GM19238 (cell line): ENCODE results near the gene BRIX1.

Source experiments
- DNase-seq: peaks from one replicate; pipeline ENCODE4 v3.0.0; 2011; ENCODE audit warnings: low spot score; ENCODE audit not compliant: insufficient read length

BRIX1 gene, protein sequence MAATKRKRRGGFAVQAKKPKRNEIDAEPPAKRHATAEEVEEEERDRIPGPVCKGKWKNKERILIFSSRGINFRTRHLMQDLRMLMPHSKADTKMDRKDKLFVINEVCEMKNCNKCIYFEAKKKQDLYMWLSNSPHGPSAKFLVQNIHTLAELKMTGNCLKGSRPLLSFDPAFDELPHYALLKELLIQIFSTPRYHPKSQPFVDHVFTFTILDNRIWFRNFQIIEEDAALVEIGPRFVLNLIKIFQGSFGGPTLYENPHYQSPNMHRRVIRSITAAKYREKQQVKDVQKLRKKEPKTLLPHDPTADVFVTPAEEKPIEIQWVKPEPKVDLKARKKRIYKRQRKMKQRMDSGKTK

GRCh38 chr5:34915139-34915855 is at the start of gene BRIX1, which contains the start of gene RAD1:
BRIX1 (plus strand) TSS chr5:34915711; CDS start chr5:34915739, 28 bp downstream.
RAD1 (minus strand) TSS chr5:34915504; CDS start chr5:34914892, 612 bp downstream.
- DNase-seq, result peak; percentile 84

GRCh38 chr5:34866989-34867471 is 48.5 kb upstream of the BRIX1 start:
- DNase-seq, result no peak

- no peak for DNase-seq
Measured at GRCh38 chr5:34867660-34868059, 47.9 kb upstream of the BRIX1 start.

DNA sequence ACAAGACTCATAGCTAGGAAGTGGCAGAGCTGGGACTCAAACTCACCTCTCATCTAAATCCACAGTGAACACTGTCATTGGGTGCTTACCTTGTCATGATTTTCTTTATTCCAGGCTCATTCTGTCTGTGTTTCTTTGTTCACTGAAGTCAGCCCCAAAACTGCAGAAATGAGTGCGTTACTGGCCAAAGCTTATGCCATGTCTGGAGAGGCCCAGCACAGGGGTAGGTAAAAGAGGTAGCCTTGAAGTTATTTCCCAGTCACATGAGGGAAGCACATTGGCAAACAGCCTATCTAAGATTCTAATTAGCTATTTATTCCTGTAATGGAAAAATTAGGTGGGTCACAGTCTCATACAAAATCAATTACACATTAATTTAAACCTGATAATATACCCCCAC is 46.7 kb upstream of the BRIX1 start:
- DNase-seq, result no peak

- DNase-seq, result no peak
Measured at GRCh38 chr5:34869256-34869655, 46.3 kb upstream of the BRIX1 start.

DNA sequence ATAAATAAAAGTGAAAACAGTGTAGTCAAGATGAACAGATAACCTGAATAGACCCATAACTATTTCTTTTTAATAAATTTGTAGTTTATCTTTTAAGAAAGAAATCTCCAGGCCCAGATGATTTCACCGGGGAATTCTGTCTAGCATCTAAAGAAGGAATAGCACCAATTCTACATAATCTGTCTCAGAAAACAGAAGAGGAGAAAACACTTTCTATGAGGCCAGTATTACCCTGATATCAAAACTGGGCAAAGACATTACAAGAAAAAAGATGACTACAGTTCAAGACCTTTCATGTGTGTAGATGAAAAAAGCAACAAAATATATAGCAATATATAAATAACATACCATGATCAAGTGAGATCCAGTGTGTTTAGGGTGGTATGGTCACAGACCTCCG is 45.1 kb upstream of the BRIX1 start:
- no peak for DNase-seq

- DNase-seq, result no peak
Measured at GRCh38 chr5:34876275-34876674, 39.2 kb upstream of the BRIX1 start.

GRCh38 chr5:34881246-34881645 is 34.3 kb upstream of the BRIX1 start:
- DNase-seq, result no peak

GRCh38 chr5:34886392-34887119 is 29.0 kb upstream of the BRIX1 start:
- no peak for DNase-seq

DNA sequence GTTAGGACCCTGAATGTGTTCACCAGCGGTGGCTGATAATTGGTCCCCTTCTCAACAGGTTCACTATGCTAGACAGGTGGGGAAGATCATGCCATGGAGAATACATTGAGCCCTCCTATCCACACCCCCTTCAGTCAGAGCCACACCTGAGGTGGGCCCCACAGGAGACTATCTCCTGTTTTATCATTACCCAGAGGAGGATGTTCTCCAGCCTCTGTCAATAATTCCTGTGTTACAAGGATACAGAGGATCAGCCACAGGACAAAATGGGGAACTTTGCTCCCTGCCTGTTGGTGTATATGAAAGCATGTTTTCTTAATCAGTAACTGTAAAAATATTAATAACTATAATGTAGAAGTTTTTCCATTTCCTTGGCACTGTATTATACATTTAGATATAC is 26.1 kb upstream of the BRIX1 start:
- DNase-seq, result no peak

- DNase-seq, result no peak
Measured at GRCh38 chr5:34891981-34892380, 23.5 kb upstream of the BRIX1 start.

DNA sequence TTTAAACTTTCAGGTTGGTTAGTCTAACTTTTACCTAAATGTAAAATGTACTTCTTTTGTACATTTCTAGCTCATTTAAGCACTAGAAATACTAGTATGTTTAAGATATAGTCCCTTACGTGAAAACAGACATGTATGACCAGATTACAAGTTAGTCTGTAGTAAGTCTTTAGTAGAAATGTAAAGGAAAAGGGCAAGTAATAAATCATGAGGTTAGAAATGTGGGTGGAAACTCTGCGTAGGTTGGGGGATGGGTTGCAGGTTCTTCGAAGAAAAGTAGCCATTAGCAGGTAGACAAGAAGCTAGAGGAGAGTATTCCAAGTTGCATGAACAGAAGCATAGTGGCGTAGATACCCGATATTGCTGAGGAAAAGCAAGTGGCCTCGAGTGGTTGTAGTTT is 23.1 kb upstream of the BRIX1 start:
- DNase-seq, result no peak

- DNase-seq, result no peak
Measured at GRCh38 chr5:34894716-34895115, 20.8 kb upstream of the BRIX1 start.

DNA sequence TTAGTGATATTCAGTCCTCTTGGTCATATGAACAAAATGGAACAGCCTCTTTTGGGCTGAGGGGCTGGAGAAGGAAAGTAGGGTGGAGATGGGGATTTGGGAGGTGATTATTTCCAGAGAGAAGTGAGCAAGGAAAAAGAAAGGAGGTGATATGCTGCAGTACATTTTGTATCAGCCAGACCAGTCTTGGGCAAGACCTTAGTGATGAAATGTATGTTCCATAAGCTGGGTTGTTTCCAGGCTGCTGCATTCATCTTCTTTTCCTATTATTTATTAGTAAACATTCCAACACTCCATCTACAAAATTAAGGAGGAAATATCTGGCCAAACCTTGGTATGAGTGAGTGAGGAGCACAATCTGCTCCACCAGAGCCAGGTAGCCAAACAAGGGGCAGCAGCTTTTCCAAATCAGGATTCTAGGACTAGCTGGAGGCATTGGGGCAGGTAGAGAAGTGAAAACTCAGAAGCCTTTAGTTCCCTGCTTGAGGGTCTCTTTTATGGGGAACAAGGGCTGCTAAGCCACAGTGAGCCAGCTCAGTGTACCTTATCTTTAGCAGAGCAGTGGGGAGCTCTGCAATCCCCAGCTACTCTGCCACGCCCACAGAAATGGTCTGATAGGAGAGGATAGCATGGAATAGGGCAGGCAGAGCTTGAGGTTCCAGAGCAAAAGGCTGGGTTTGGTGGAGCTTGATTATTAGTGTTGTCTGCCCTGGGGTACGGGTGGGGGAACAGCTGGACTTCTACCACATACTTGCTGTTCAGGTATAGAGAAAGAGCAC is 19.7 kb upstream of the BRIX1 start:
- no peak for DNase-seq

DNA sequence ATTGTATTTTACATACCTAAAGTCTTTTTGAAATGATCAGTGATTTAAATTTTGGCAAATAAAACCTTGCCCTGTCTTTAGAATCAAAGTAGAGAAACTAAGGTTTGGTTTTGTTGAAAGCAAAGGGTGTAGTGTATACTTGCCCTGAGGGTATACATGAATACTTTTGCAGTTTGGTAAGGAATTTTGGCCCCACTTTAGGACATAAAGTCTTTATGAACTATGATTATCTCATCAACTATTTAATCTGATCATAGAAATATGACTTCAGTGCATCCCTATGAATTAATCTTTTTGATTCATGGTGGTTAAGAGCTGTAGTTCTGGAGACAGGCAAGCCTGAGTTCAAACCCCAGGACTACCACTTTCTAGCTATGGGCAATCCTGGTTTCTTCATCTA is 17.9 kb upstream of the BRIX1 start:
- DNase-seq, result no peak

DNA sequence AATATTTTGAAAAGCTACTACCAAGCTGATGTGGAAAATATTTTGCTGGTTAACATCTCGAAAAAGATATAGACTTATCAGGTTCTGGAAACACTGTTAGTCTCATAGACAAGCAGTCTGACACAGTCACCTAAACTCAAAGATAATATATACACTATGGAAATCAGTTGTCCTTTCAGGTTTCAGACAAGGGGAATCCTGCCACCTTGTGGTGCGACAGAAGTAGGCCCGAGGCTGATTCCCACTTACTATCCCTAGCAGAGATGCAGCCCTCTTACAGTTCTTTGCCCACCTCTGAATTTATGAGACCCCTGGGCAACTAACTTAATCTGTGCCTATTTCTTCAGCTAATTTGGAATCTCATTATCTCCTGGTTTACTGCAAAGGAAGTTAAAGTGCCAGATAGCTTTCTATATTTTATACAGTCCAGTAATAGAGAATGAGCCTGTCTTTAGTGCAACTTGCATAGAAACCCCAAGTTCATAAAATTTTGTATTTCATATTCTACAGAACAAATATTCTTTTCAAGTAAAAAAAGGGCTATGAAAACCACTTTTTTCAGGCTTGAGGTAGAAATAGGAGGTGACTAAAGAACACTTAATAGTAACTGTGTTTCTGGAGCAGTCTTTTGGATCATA is 17.1 kb upstream of the BRIX1 start:
- DNase-seq, result peak; percentile 14

DNA sequence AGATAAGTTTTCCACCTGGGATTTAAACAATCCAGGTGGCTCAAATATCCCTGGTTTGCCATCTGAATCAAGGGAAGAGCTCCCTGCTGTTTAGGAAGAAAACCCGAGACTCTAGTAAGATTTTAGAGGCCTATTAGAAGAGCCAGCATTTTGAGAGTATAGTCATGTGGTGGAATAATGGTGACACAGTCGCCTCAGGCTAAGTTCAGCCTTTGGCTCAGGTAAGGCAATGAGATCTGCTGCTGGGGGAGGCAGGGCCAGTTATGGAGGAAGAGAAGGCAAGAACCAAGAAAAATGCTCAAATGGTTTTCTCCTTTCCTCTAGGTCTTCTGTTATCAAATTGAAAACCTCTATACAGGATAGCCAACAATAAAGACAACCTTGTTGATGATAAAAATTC is 16.4 kb upstream of the BRIX1 start:
- no peak for DNase-seq

- no peak for DNase-seq
Measured at GRCh38 chr5:34900652-34901051, 14.9 kb upstream of the BRIX1 start.

- DNase-seq, result no peak
Measured at GRCh38 chr5:34903260-34903659, 12.3 kb upstream of the BRIX1 start.

DNA sequence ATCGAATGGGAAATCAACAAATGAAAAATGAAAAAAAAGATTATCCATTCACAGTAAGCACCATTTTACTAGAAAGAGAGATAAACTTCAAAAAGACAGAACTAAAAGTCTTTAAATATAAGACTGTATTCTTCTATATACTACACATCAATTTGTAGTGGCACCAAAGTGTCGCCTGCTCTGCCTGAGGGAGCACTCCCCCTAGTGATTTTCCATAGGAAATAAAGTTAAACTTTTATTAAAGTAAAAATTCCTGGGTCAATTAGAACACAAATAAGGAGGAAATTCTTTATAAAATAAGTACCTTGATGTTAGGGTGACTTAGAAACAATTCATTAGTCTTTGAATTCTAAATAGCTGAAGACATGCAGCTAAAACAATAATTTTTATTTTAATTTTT is 9.9 kb upstream of the BRIX1 start:
- DNase-seq, result no peak

DNA sequence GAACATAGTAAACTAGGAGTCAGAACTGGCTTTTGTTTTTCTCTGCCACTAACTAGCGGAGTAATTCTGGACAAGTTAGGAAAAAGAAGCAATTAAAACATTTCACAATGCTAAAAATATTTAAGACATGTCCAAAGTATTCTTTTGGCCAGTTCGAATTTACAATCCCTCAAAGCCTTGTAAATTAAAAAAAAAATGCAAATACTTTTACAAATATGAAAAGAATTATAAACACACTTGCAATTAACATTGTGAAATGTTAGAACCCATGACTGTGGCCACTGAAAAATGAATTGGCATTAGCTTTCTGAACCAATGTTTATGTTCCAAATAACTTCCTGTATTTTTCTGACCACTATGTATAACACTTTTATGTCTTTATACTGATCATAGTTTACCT is 2.4 kb upstream of the BRIX1 start:
- no peak for DNase-seq
